Tibial artery (tissue), 4 donors: ENCODE results near the gene ENTR1.

Source experiments
- DNase-seq, 2 donors: peaks; one replicate each; pipeline ENCODE4 v3.0.0-alpha.2; 2019
- H3K27ac ChIP-seq, 2 donors: fragments of 200-600 bp; sonication (generic) in 1 of 2; 1 replicate in 1 of 2; 2 replicates in 1 of 2; pipeline ENCODE4 v1.5.1; 2018 to 2019; ENCODE audit warnings: mild to moderate bottlenecking in 1 of 2
- H3K27me3 ChIP-seq, 2 donors: fragments of 200-600 bp; sonication (generic) in 1 of 2; one replicate each; pipeline versions ENCODE4 v1.5.1 to v1.6.0; 2016 to 2019
- H3K36me3 ChIP-seq, 3 donors: fragments of 200-600 bp; sonication (generic) in 2 of 3; one replicate each; pipeline ENCODE4 v1.5.1; 2016 to 2019; ENCODE audit warnings: mild to moderate bottlenecking in 2 of 3
- H3K4me1 ChIP-seq, 4 donors: fragments of 200-600 bp; sonication (generic) in 2 of 4; 1 replicate in 3 of 4; 2 replicates in 1 of 4; pipeline ENCODE4 v1.5.1; 2016 to 2019
- H3K4me3 ChIP-seq, 2 donors: fragments of 200-600 bp; sonication (generic) in 1 of 2; 1 replicate in 1 of 2; 2 replicates in 1 of 2; pipeline ENCODE4 v1.5.1; 2018 to 2019; ENCODE audit warnings: mild to moderate bottlenecking in 2 of 2
- H3K9me3 ChIP-seq, 3 donors: fragments of 200-600 bp; sonication (generic) in 1 of 3; one replicate each; pipeline ENCODE4 v1.5.1; 2016 to 2019
- CTCF ChIP-seq, 2 experiments: fragments of 200-600 bp in 1 of 2; fragments of 450-650 bp in 1 of 2; IDR thresholded peaks; one replicate each; pipeline ENCODE4 v1.5.1; 2017 to 2019; ENCODE audit warnings: antibody characterized with exemption in 2 of 2, mild to moderate bottlenecking in 1 of 2, moderate library complexity in 1 of 2
- intact Hi-C: fragments of 100-400 bp; cut with DNase I; formaldehyde crosslinking; loops from one replicate; pipeline ENCODE4 v1.15.0; 2023; ENCODE audit warnings: low total_unique reads

The ENTR1 gene

GRCh38 chr9:136392538-136393449, 17.6 kb downstream of the ENTR1 start:
- no peak for DNase-seq

GRCh38 chr9:136391737-136392537, 18.5 kb downstream of the ENTR1 start:
- Histone ChIP-seq H3K4me1 (no peaks in the 10 kb centered on the region), H3K9me3 (no peaks in the 10 kb centered on the region), H3K4me3 (no peak overlapping the region), H3K36me3 (peaks cover 57 to 91% (median 90%) of the 10 kb centered on the region in 3 donors), H3K27ac (no peak overlapping the region), H3K27me3 (no peaks in the 10 kb centered on the region)
- no peak for DNase-seq
- TF ChIP-seq CTCF (IDR thresholded peaks at IDR 0.05) = no peak
- intact Hi-C loops = no loop called here

More at GRCh38 chr9:136392538-136393449, 17.6 kb downstream of the ENTR1 start:
- Histone ChIP-seq H3K4me3 (no peak overlapping the region), H3K27ac (no peak overlapping the region), H3K4me1 (peaks cover 0 to 1% (median 0%) of the 10 kb centered on the region in 4 donors), H3K27me3 (no peaks in the 10 kb centered on the region), H3K9me3 (no peaks in the 10 kb centered on the region), H3K36me3 (peaks cover 49 to 90% (median 85%) of the 10 kb centered on the region in 3 donors)
- intact Hi-C loops = no loop called here
- TF ChIP-seq CTCF (IDR thresholded peaks at IDR 0.05) = no peak

GRCh38 chr9:136389396-136389795, 21.0 kb downstream of the ENTR1 start:
- no peaks in the 10 kb centered on the region for H3K4me1 ChIP-seq
- H3K4me3 ChIP-seq = no peak overlapping the region
- no peaks in the 10 kb centered on the region for H3K27me3 ChIP-seq
- no peak overlapping the region for H3K27ac ChIP-seq
- peaks cover 38 to 90% (median 84%) of the 10 kb centered on the region in 3 donors for H3K36me3 ChIP-seq
- intact Hi-C loops = no loop called here
- no peak for TF ChIP-seq CTCF (IDR thresholded peaks at IDR 0.05)
- no peak for DNase-seq
- H3K9me3 ChIP-seq = no peaks in the 10 kb centered on the region

GRCh38 chr9:136387217-136387616, 23.2 kb downstream of the ENTR1 start:
- H3K4me1 ChIP-seq = no peaks in the 10 kb centered on the region
- no peaks in the 10 kb centered on the region for H3K9me3 ChIP-seq
- peaks cover 45 to 90% (median 86%) of the 10 kb centered on the region in 3 donors for H3K36me3 ChIP-seq
- no peak for DNase-seq
- no peaks in the 10 kb centered on the region for H3K27me3 ChIP-seq
- TF ChIP-seq CTCF (IDR thresholded peaks at IDR 0.05) = no peak
- intact Hi-C loops = no loop called here
- no peak overlapping the region for H3K27ac ChIP-seq
- H3K4me3 ChIP-seq = no peak overlapping the region

GRCh38 chr9:136386018-136386417, 24.4 kb downstream of the ENTR1 start:
- Histone ChIP-seq H3K36me3 (peaks cover 43 to 91% (median 87%) of the 10 kb centered on the region in 3 donors), H3K4me1 (no peaks in the 10 kb centered on the region), H3K27ac (no peak overlapping the region), H3K4me3 (no peak overlapping the region), H3K27me3 (no peaks in the 10 kb centered on the region), H3K9me3 (no peaks in the 10 kb centered on the region)
- DNase-seq = no peak
- intact Hi-C loops = no loop called here
- no peak for TF ChIP-seq CTCF (IDR thresholded peaks at IDR 0.05)
